HepG2 (cell line): Measurements from ENCODE around the gene UBE2N. TPM values are rescaled to one million over a fixed set of nuclear protein-coding genes. Genes with fewer than 3 reads are reported as not detected.

Source experiments
- ARID3A ChIP-seq: IDR thresholded peaks from 2 replicates; pipeline ENCODE4 v1.6.1; 2012; ENCODE audit warnings: low read depth, low read length, improper control_type of control experiment
- ARID5B ChIP-seq: IDR thresholded peaks from 2 replicates; pipeline ENCODE4 v1.4.0; 2020; ENCODE audit warnings: mild to moderate bottlenecking, missing genetic modification reagents
- BCL6 ChIP-seq: IDR thresholded peaks from 2 replicates; pipeline ENCODE4 v1.6.1; 2016; ENCODE audit warnings: missing genetic modification reagents, missing compliant biosample characterization
- CEBPG ChIP-seq: IDR thresholded peaks from 2 replicates; pipeline ENCODE4 v1.6.1; 2016
- FOXA1 ChIP-seq, 2 experiments: fragments of 450-650 bp in 1 of 2; sonication (generic) in 1 of 2; formaldehyde crosslinking in 1 of 2; IDR thresholded peaks; 2 replicates each; pipeline versions ENCODE4 v1.4.0 to v1.6.1; 2016 to 2020; ENCODE audit warnings: missing genetic modification reagents in 1 of 2
- FOXA3 ChIP-seq: IDR thresholded peaks from 2 replicates; pipeline ENCODE4 v1.6.1; 2016; ENCODE audit warnings: missing genetic modification reagents, missing compliant biosample characterization
- FOXP1 ChIP-seq, 2 experiments: fragments of 450-650 bp in 1 of 2; IDR thresholded peaks; 2 replicates each; pipeline ENCODE4 v1.6.1; 2017 to 2018; ENCODE audit warnings: antibody characterized with exemption in 1 of 2
- FOXP4 ChIP-seq: sonication (generic); formaldehyde crosslinking; IDR thresholded peaks from 2 replicates; pipeline ENCODE4 v1.4.0; 2020; ENCODE audit warnings: missing genetic modification reagents
- GATAD2A ChIP-seq: IDR thresholded peaks from 2 replicates; pipeline ENCODE4 v1.6.1; 2016
- HMG20A ChIP-seq: IDR thresholded peaks from 2 replicates; pipeline ENCODE4 v1.6.1; 2016; ENCODE audit warnings: borderline replicate concordance
- MXD3 ChIP-seq: IDR thresholded peaks from 2 replicates; pipeline ENCODE4 v1.6.1; 2016; ENCODE audit warnings: mild to moderate bottlenecking, missing biosample characterization, missing genetic modification reagents
- PAXIP1 ChIP-seq: sonication (generic); formaldehyde crosslinking; conservative IDR thresholded peaks from 2 replicates; pipeline ENCODE4 v1.4.0; 2020; ENCODE audit warnings: mild to moderate bottlenecking, missing genetic modification reagents, moderate library complexity
- POGK ChIP-seq: sonication (generic); formaldehyde crosslinking; conservative IDR thresholded peaks from 2 replicates; pipeline ENCODE4 v1.8.0; 2022; ENCODE audit warnings: mild to moderate bottlenecking, moderate library complexity, missing genetic modification reagents
- THYN1 ChIP-seq: sonication (generic); formaldehyde crosslinking; IDR thresholded peaks from 2 replicates; pipeline ENCODE4 v1.8.1; 2023; ENCODE audit warnings: low read depth, mild to moderate bottlenecking, moderate library complexity, missing genetic modification reagents, borderline replicate concordance
- ZNF12 ChIP-seq: sonication (generic); formaldehyde crosslinking; IDR thresholded peaks from 2 replicates; pipeline ENCODE4 v1.5.0; 2020; ENCODE audit warnings: missing genetic modification reagents
- ZNF3 ChIP-seq: IDR thresholded peaks from 2 replicates; pipeline ENCODE4 v1.7.0; 2017; ENCODE audit warnings: inconsistent platforms
- ZNF792 ChIP-seq: IDR thresholded peaks from 2 replicates; pipeline ENCODE4 v1.6.1; 2016
- polyA plus RNA-seq, 8 experiments: library from polyadenylated mRNA; depleted of rRNA in 3 of 8; stranded (reverse) in 7 of 8; unstranded in 1 of 8; fragments of >200 nt; fragmentation: Illumina TruSeq in 4 of 8; extraction: Trizol in 4 of 8; gene quantifications; 2 replicates each; pipeline versions ENCODE4 v1.2.1 to v1.2.3, GENCODE V29; 2011 to 2016; ENCODE audit warnings: low read depth in 4 of 8, missing spikeins in 1 of 8, mixed read lengths in 1 of 8; ENCODE audit not compliant: insufficient read depth in 1 of 8
- total RNA-seq, 5 experiments: library from RNA; depleted of rRNA; stranded (reverse); fragments of >200 nt; fragmentation: Illumina TruSeq; extraction: Trizol; gene quantifications; 2 replicates each; pipeline ENCODE4 v1.2.3, GENCODE V29; 2016; ENCODE audit warnings: low read depth in 1 of 5

The UBE2N gene
- total and polyA plus RNA-seq, 2 of the 13 experiments (the other 11 are each of a cell fraction or from before 2014, with no cell fraction given), result 188 to 197 TPM

- TF ChIP-seq POGK (CRISPR knock-in tag) (peak; percentile 99), FOXP4 (CRISPR knock-in tag) (peak; percentile 58), FOXA1 (IDR thresholded peaks at IDR 0.05) (no peak), FOXA1 (CRISPR knock-in tag; IDR thresholded peaks at IDR 0.05) (peak; percentile 71), ZNF12 (peak; percentile 86; the same call in 1 of the 2 replicates), ARID3A (no peak), BCL6 (CRISPR knock-in tag) (peak; percentile 58; the same call in 1 of the 2 replicates), HMG20A (CRISPR knock-in tag) (0 out of 2 replicates have a peak, but pooled peaks have one; percentile 19), CEBPG (CRISPR knock-in tag) (peak; percentile 57; the same call in 1 of the 2 replicates), ARID5B (CRISPR knock-in tag) (peak; percentile 45), FOXP1 (IDR thresholded peaks at IDR 0.05) (no peak), FOXP1 (CRISPR knock-in tag; IDR thresholded peaks at IDR 0.05) (peak; percentile 80), PAXIP1 (CRISPR knock-in tag) (peak; percentile 50; the same call in 1 of the 2 replicates), THYN1 (CRISPR knock-in tag) (no peak), FOXA3 (CRISPR knock-in tag) (peak; percentile 85), GATAD2A (CRISPR knock-in tag) (peak; percentile 79), MXD3 (CRISPR knock-in tag) (no peak), ZNF792 (peak; percentile 27; the same call in 1 of the 2 replicates), ZNF3 (no peak)
Measured at GRCh38 chr12:93476555-93476954, 34.8 kb upstream of the UBE2N start (continued).
